ENCODE data around the gene RAE1. TPM values are rescaled to one million over a fixed set of nuclear protein-coding genes. Genes with fewer than 3 reads are reported as not detected.

Gene RAE1
- total and polyA plus RNA-seq, 5 donors, result 9.4 to 15.6 (median 14.5) TPM

DNA sequence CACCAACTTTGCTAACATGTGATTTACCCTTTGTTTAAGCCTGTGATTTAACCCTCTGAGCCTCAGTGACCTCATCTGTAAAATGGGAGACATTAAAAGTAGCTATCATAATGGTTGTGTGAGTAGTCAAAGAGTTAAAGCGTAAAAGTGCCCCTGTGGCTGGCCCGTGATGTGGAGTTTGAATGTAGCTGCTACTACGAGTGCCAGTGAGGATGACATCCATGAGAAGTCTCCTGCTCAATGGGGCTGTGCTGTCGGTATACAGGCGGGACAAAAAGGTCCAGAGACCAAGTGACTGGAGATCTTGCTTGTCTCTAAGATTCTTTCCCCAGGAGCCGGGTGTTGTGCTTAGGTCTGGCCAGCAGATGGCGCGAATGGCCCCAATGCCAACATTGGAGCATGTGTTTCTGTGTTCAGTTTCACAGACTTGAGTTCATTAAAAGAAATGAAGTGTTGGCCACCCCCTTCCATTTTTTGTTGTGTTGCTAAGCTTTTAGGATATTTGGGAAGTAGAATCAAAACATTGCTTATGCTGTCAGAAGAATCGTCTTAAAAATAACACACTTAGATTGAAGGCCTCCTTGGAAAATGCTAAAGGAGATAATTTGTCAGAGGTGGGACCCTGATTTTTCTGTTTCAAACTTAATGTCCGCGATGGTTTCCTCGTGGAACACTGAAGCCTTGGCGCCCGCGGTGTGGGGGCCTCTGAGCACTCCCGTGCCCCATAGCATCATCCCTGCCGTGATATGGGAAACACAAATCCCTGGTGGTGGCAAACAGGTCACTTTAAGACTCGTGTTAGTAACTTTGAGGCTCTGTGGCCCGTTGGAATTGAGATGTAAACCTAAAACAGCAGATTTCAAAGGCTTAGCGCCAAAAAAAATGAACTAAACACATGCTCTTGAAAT, 30.8 kb downstream of the RAE1 start:
- H3K9me3 ChIP-seq (ENCODE audit: control insufficient read depth, low read length), result no peaks in the 10 kb centered on the region
- H3K4me1 ChIP-seq (ENCODE audit: control insufficient read depth, insufficient read depth, low read length), result no peaks in the 10 kb centered on the region
- 47% methylated on average over 20 of the region's 20 CpGs for WGBS
- intact Hi-C loops (cut with DNase I), result loop anchor here (1.0 to 5.0 kb wide), 3 partner anchors 111 to 115 kb away; no protein-coding TSS in a partner anchor
- H3K27me3 ChIP-seq (ENCODE audit: control insufficient read depth, insufficient read depth), result no peaks in the 10 kb centered on the region
- no peak overlapping the region for H3K4me3 ChIP-seq (ENCODE audit: low read length)
- no peak overlapping the region for H3K27ac ChIP-seq (ENCODE audit: low read length)
- ATAC-seq (peak; percentile 47 to 60), DNase-seq (peak; percentile 78 to 93 (median 91))

DNA sequence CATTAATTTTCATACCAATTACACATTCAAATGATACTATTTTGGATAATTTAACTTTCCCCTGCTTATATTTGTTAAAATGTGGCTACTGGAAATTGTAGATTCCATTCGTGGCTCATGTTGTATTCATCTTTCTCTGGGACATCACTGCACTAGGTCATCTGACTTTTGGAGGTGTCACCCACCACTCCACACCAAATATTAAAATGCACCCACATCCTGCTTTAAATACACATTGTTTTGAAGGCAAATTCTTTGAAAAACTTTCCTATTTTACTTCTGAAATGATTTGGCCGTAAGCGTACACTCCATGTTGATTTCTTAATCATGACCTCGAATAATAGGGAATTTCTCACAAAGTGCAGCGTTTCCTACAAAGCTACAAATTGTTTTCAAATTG, 31.5 kb downstream of the RAE1 start:
- Histone ChIP-seq H3K27ac (ENCODE audit: low read length) (no peak overlapping the region), H3K27me3 (ENCODE audit: control insufficient read depth, insufficient read depth) (no peaks in the 10 kb centered on the region), H3K9me3 (ENCODE audit: control insufficient read depth, low read length) (no peaks in the 10 kb centered on the region), H3K4me3 (ENCODE audit: low read length) (no peak overlapping the region), H3K4me1 (ENCODE audit: control insufficient read depth, insufficient read depth, low read length) (no peaks in the 10 kb centered on the region)
- no peak for DNase-seq
- intact Hi-C loops (cut with DNase I), result loop anchor here in 3 of 4 donors (2.0 to 5.0 kb wide), 2 partner anchors 110 to 115 kb away; no protein-coding TSS in a partner anchor
- 87% methylated on average over 5 of the region's 5 CpGs for WGBS
- ATAC-seq, result no peak

DNA sequence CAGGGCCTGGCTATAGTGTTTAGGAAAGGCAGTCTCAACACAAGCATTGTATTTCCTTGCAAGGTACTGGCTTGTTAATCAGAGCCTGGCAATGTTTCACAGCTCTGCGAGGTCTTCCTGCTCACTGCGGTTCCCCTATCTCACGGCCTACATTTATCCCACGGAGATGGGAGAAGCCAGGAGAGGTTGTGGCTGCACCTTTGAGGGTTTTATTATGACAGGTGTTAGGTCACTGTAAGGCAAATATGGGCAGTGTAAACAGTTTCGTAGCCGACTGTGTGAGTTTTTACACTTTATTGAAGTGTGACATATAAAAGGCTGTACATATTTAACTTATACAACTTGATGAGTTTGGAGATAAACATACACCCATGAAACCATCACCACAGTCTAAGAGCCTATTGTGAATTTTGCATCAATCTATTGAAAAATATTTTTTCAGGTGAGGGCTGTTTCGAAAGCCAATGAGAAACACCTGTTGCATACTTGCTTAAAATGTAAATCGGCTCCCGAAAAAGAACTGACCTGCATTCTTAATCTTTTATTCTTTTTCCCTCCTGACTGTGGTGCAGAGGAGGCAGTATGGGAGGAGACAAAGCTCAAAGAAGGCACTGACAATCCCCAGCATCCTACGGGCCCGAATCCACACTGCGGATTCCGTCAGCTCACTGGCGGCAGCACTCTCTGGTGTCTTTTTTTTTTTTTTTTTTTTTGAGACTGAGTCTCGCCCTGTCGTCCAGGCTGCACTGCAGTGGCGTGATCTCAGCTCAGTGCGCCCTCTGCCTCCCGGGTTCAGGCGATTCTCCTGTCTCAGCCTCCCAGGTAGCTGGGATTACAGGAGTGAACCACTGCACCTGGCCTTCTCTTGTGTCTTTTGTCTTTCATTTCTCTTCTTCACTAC, 32.6 kb downstream of the RAE1 start:
- Histone ChIP-seq H3K9me3 (ENCODE audit: control insufficient read depth, low read length) (no peaks in the 10 kb centered on the region), H3K27me3 (ENCODE audit: control insufficient read depth, insufficient read depth) (no peaks in the 10 kb centered on the region), H3K4me1 (ENCODE audit: control insufficient read depth, insufficient read depth, low read length) (no peaks in the 10 kb centered on the region), H3K4me3 (ENCODE audit: low read length) (no peak overlapping the region), H3K27ac (ENCODE audit: low read length) (no peak overlapping the region)
- intact Hi-C loops (cut with DNase I), result loop anchor here in 3 of 4 donors (2.0 to 5.0 kb wide), 2 partner anchors 109 to 114 kb away; no protein-coding TSS in a partner anchor
- ATAC-seq, result no peak
- 89% methylated on average over 20 of the region's 20 CpGs for WGBS
- DNase-seq, result no peak

DNA sequence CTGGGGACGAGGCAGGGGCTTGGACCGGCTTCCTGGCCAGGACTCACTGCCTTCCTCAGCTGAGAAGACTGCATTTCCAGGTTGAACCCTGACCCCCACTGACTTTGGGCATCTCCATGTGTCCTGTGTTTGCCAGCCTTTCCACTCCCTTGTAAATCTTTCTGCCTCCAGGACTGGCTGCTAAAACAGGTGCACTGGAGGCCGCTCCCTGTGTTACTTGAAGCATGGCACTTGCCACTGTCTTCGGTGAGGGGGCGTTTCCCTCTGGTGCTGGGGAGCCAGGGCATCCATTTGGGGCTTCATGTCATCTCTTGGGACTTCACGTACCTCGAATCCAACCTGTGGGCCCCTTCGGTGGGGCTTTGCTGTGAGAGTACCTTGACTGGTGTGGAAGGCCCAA, 33.4 kb downstream of the RAE1 start:
- Histone ChIP-seq H3K9me3 (ENCODE audit: control insufficient read depth, low read length) (no peaks in the 10 kb centered on the region), H3K27ac (ENCODE audit: low read length) (no peak overlapping the region), H3K27me3 (ENCODE audit: control insufficient read depth, insufficient read depth) (no peaks in the 10 kb centered on the region), H3K4me3 (ENCODE audit: low read length) (no peak overlapping the region), H3K4me1 (ENCODE audit: control insufficient read depth, insufficient read depth, low read length) (no peaks in the 10 kb centered on the region)
- intact Hi-C loops (cut with DNase I), result loop anchor here in 2 of 4 donors (5.0 kb wide), 1 partner anchor 113 kb away; no protein-coding TSS in a partner anchor
- DNase-seq (peak in 1 of 3 donors; percentile 54), ATAC-seq (no peak)
- 89% methylated on average over 8 of the region's 8 CpGs for WGBS

DNA sequence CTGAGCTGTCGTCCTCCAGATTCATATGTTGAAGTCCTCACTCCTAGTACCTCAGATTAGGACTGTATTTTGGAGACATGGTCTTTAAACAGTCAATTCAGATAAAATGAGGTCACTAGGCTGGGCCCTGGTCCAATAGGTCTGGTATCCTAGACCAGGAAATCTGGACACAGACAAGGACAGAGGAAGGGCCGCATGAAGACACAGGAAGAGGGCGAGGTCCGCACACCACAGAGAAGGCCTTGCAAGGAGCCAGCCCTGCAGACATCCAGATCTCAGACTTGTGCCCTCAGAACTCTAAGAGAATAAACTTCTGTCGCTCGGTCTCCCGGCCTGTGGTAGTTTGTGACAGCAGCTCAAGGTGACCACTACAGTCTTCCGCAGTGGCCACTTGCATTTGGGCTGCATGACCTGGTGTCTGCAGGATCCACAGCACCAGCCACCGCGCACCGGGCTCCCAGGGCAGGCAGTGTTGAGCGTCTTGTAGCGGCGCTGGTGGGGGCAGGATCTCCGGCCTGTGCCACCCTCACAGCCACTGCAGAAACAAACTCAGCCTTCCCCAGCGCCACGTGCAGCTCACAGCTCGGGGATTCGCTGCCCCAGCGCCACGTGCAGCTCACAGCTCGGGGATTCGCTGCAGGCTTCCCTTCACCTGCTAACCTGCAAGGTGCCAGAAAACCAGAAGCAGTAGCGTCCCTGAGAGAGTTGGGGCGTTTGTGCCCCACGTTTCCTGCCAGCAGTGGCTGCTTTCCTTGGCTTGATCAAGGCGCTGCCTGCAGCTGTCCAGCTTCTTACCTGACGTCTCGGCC, 34.1 kb downstream of the RAE1 start:
- Histone ChIP-seq H3K9me3 (ENCODE audit: control insufficient read depth, low read length) (no peaks in the 10 kb centered on the region), H3K27ac (ENCODE audit: low read length) (no peak overlapping the region), H3K4me1 (ENCODE audit: control insufficient read depth, insufficient read depth, low read length) (peaks cover 2% of the 10 kb centered on the region), H3K27me3 (ENCODE audit: control insufficient read depth, insufficient read depth) (no peaks in the 10 kb centered on the region), H3K4me3 (ENCODE audit: low read length) (no peak overlapping the region)
- ATAC-seq (peak in 1 of 2 donors; percentile 20), DNase-seq (peak in 2 of 3 donors; percentile 49 to 62)
- 77% methylated on average over 29 of the region's 29 CpGs for WGBS
- intact Hi-C loops (cut with DNase I), result loop anchor here in 3 of 4 donors (5.0 kb wide), 2 partner anchors 97 to 112 kb away; no protein-coding TSS in a partner anchor

DNA sequence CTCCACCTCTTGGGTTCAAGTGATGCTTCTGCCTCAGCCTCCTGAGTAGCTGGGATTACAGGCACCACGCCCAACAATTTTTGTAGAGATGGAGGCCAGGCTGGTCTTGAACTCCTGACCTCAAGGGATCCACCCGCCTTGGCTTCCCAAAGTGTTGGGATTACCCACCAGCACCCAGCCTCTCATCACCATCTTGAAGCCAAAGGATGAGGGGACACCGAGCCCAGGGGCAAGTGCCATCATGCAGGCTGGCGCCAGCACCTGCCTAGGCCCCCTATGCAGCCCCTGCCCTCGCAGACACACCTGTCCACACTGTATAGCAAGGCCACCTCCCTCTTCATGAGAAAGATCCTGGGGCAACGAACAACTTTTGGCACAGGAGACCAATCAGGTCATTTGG, 34.9 kb downstream of the RAE1 start:
- WGBS, result 96% methylated on average over 6 of the region's 6 CpGs
- no peak for ATAC-seq
- intact Hi-C loops (cut with DNase I), result loop anchor here in 1 of 4 donors (5.0 kb wide), 1 partner anchor 96 kb away; no protein-coding TSS in a partner anchor

DNA sequence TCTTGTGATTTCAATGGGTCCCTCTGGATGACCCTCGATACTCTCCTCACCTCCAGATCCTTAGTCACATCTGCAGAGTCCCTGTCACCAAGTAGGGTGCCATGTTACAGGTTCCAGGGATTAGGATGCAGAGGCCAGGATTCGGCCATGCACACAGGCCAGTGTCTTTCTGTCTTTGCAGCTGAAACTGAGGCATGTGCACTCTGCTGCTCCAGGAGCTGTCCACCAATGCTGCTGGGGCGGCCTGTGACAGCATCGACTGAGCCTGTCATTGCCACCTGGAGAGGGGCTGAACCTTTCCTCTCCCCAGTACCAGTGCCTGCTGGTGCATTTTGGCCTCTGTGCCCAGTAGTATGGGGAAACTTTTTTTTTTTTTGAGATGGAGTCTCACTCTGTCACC, 35.7 kb downstream of the RAE1 start:
- H3K27me3 ChIP-seq (ENCODE audit: control insufficient read depth, insufficient read depth), result no peaks in the 10 kb centered on the region
- H3K27ac ChIP-seq (ENCODE audit: low read length), result no peak overlapping the region
- 95% methylated on average over 4 of the region's 4 CpGs for WGBS
- H3K4me1 ChIP-seq (ENCODE audit: control insufficient read depth, insufficient read depth, low read length), result peaks cover 2% of the 10 kb centered on the region
- intact Hi-C loops (cut with DNase I), result loop anchor here in 1 of 4 donors (5.0 kb wide), 1 partner anchor 96 kb away; no protein-coding TSS in a partner anchor
- H3K4me3 ChIP-seq (ENCODE audit: low read length), result no peak overlapping the region
- ATAC-seq (no peak), DNase-seq (no peak)
- H3K9me3 ChIP-seq (ENCODE audit: control insufficient read depth, low read length), result no peaks in the 10 kb centered on the region

More for the DNA sequence above, 34.9 kb downstream of the RAE1 start:
- no peaks in the 10 kb centered on the region for H3K27me3 ChIP-seq (ENCODE audit: control insufficient read depth, insufficient read depth)
- no peak overlapping the region for H3K4me3 ChIP-seq (ENCODE audit: low read length)
- no peaks in the 10 kb centered on the region for H3K9me3 ChIP-seq (ENCODE audit: control insufficient read depth, low read length)
- peaks cover 2% of the 10 kb centered on the region for H3K4me1 ChIP-seq (ENCODE audit: control insufficient read depth, insufficient read depth, low read length)
- no peak for DNase-seq
- no peak overlapping the region for H3K27ac ChIP-seq (ENCODE audit: low read length)

DNA sequence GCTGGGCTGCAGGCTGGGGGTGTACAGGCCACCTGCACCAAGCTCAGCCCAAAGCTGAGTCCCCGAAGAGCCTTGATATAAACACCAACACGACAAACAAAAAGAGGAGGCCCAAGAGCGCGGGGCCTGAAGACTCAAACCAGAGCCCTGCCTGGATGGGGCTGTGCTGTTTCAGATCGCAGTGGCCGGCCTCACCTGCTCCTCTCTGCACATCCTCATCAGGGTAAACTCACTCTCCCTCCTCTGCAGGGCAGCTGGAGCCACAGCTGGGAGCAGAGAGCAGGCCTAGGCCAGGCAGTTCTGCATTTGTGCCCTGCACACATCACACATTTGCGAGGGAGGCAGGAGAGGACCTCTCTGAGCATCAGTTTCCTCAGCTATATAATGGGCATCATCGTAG, 36.4 kb downstream of the RAE1 start:
- no peak overlapping the region for H3K27ac ChIP-seq (ENCODE audit: low read length)
- DNase-seq, result no peak
- intact Hi-C loops (cut with DNase I), result loop anchor here in 1 of 4 donors (5.0 kb wide), 1 partner anchor 95 kb away; no protein-coding TSS in a partner anchor
- no peak for ATAC-seq
- H3K4me1 ChIP-seq (ENCODE audit: control insufficient read depth, insufficient read depth, low read length), result peaks cover 2% of the 10 kb centered on the region
- no peaks in the 10 kb centered on the region for H3K9me3 ChIP-seq (ENCODE audit: control insufficient read depth, low read length)
- H3K4me3 ChIP-seq (ENCODE audit: low read length), result no peak overlapping the region
- H3K27me3 ChIP-seq (ENCODE audit: control insufficient read depth, insufficient read depth), result no peaks in the 10 kb centered on the region
- whole genome bisulfite sequencing, result 93% methylated on average over 8 of the region's 8 CpGs

DNA sequence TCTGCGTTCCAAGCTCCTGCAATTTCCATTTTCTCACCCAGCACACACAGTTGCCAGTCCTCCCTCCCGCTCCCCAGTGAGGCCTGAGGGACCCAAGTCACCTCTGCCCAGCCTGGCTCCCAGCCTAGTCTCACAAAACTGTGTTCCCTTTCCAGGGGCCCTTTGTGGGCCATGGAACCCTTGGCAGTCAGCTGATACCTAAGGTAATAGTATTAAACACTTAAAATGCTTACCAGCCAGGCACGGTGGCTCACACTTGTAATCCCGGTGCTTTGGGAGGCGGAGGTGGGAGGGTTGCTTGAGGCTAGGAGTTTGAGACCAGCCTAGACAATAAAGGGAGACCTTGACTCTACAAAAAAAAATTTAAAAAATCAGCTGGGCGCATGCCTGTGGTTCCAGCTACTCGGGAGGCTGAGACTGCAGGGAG, 36.9 kb downstream of the RAE1 start:
- no peaks in the 10 kb centered on the region for H3K27me3 ChIP-seq (ENCODE audit: control insufficient read depth, insufficient read depth)
- no peak for ATAC-seq
- H3K9me3 ChIP-seq (ENCODE audit: control insufficient read depth, low read length), result no peaks in the 10 kb centered on the region
- intact Hi-C loops (cut with DNase I), result loop anchor here in 1 of 4 donors (5.0 kb wide), 1 partner anchor 94 kb away; no protein-coding TSS in a partner anchor
- DNase-seq, result no peak
- no peak overlapping the region for H3K27ac ChIP-seq (ENCODE audit: low read length)
- H3K4me1 ChIP-seq (ENCODE audit: control insufficient read depth, insufficient read depth, low read length), result peaks cover 5% of the 10 kb centered on the region
- H3K4me3 ChIP-seq (ENCODE audit: low read length), result no peak overlapping the region
- WGBS, result 83% methylated on average over 7 of the region's 7 CpGs

Data from right cardiac atrium (tissue), 5 donors.